Endothelial cell of umbilical vein (primary cell): ENCODE results near the gene UBASH3B. TPM values are rescaled to one million over a fixed set of nuclear protein-coding genes. Genes with fewer than 3 reads are reported as not detected.

Experiments used
- BruUV-seq: library from RNA; stranded (reverse); fragments of 400-500 nt; replicated peaks from 2 replicates; lab custom pipeline; 2021; lab: Mats Ljungman, UMichigan
- CTCF ChIA-PET: fragments of 300-600, 350-600 bp; sonication (Branson Sonifier 250); formaldehyde crosslinking; loops from one replicate; lab custom pipeline; 2021; ENCODE audit warnings: antibody characterized with exemption, inconsistent platforms; lab: Charles Lee
- POLR2A ChIA-PET: fragments of 300-600, 350-600 bp; sonication (Branson Sonifier 250); formaldehyde crosslinking; loops from one replicate; lab custom pipeline; 2021; ENCODE audit warnings: antibody characterized with exemption, inconsistent platforms; lab: Charles Lee
- DNase-seq: peaks from one replicate; pipeline ENCODE4 v3.0.0-alpha.2; 2011; ENCODE audit warnings: low read depth, low spot score
- FAIRE-seq: peaks from 2 replicates; lab custom pipeline; 2011; peaks lifted over from hg19 to GRCh38; lab: Jason Lieb, UNC
- H2AFZ ChIP-seq: 2 replicates; pipeline ENCODE4 v1.6.0; 2012; ENCODE audit warnings: low read depth, low read length, control low read depth, inconsistent platforms
- H3K27ac ChIP-seq: 2 replicates; pipeline ENCODE4 v1.5.1; 2011; ENCODE audit warnings: low read depth, mild to moderate bottlenecking, control low read depth, low read length, moderate library complexity; ENCODE audit not compliant: insufficient read depth
- H3K27me3 ChIP-seq, 2 experiments: 2 replicates each; pipeline versions ENCODE4 v1.6.0 to v1.6.1; 2011; ENCODE audit warnings: low read length in 2 of 2, mixed read lengths in 1 of 2; ENCODE audit not compliant: control insufficient read depth in 2 of 2, insufficient read depth in 2 of 2
- H3K36me3 ChIP-seq, 2 experiments: 2 replicates in 1 of 2; 3 replicates in 1 of 2; pipeline ENCODE4 v1.5.1; 2011; ENCODE audit warnings: low read length in 2 of 2, mild to moderate bottlenecking in 1 of 2, moderate library complexity in 1 of 2; ENCODE audit not compliant: control insufficient read depth in 2 of 2, insufficient read depth in 2 of 2; ENCODE audit errors: extremely low read depth in 1 of 2
- H3K4me1 ChIP-seq: 3 replicates; pipeline ENCODE4 v1.5.1; 2011; ENCODE audit warnings: mild to moderate bottlenecking, low read length; ENCODE audit not compliant: control insufficient read depth, insufficient read depth; ENCODE audit errors: extremely low read depth
- H3K4me2 ChIP-seq: 2 replicates; pipeline ENCODE4 v1.6.1; 2011; ENCODE audit warnings: low read length, control low read depth, mixed read lengths; ENCODE audit not compliant: insufficient read depth
- H3K4me3 ChIP-seq, 3 experiments: fragments of 200-600 bp in 1 of 3; sonication (generic), shearing (Covaris generic) in 1 of 3; replicated peaks in 1 of 3; 2 replicates each; pipeline ENCODE4 v1.5.1; 2011 to 2016; ENCODE audit warnings: control low read depth in 3 of 3, low read length in 3 of 3, mild to moderate bottlenecking in 2 of 3, inconsistent platforms in 1 of 3, low read depth in 1 of 3, moderate library complexity in 1 of 3; ENCODE audit not compliant: insufficient read depth in 1 of 3
- H3K79me2 ChIP-seq: 2 replicates; pipeline ENCODE4 v1.6.0; 2012; ENCODE audit warnings: low read length, inconsistent platforms; ENCODE audit not compliant: control insufficient read depth, insufficient read depth
- H3K9ac ChIP-seq: replicated peaks from 2 replicates; pipeline ENCODE3; 2011; ENCODE audit warnings: low read length, control low read depth; ENCODE audit not compliant: insufficient read depth; ENCODE audit errors: extremely low read depth
- H3K9me1 ChIP-seq: replicated peaks from 3 replicates; pipeline ENCODE4 v1.6.0; 2011; ENCODE audit warnings: mild to moderate bottlenecking, low read length; ENCODE audit not compliant: control insufficient read depth, insufficient read depth; ENCODE audit errors: extremely low read depth
- H3K9me3 ChIP-seq: replicated peaks from 2 replicates; pipeline ENCODE4 v1.5.1; 2012; ENCODE audit warnings: low read length, inconsistent platforms; ENCODE audit not compliant: control insufficient read depth, insufficient read depth
- H4K20me1 ChIP-seq: replicated peaks from 2 replicates; pipeline ENCODE3; 2011; ENCODE audit warnings: mild to moderate bottlenecking, low read length; ENCODE audit not compliant: control insufficient read depth, insufficient read depth; ENCODE audit errors: extremely low read depth
- EZH2 ChIP-seq: IDR thresholded peaks from 2 replicates; pipeline ENCODE4 v1.6.1; 2012; ENCODE audit warnings: borderline replicate concordance, low read depth, mild to moderate bottlenecking, moderate library complexity, low read length, inconsistent platforms; ENCODE audit not compliant: severe bottlenecking
- FOS ChIP-seq: IDR thresholded peaks from 2 replicates; pipeline ENCODE4 v1.6.1; 2011; ENCODE audit warnings: mild to moderate bottlenecking, low read length, moderate library complexity, borderline replicate concordance; ENCODE audit not compliant: insufficient read depth
- GATA2 ChIP-seq: IDR thresholded peaks from 2 replicates; pipeline ENCODE4 v1.7.0; 2011; ENCODE audit warnings: low read depth, mild to moderate bottlenecking, moderate library complexity, mixed read lengths, low read length; ENCODE audit not compliant: insufficient read length, insufficient read depth
- JUN ChIP-seq: IDR thresholded peaks from 2 replicates; pipeline ENCODE4 v1.6.1; 2011; ENCODE audit warnings: borderline replicate concordance, low read depth; ENCODE audit not compliant: insufficient read length, insufficient read depth
- MYC ChIP-seq: IDR thresholded peaks from one replicate; pipeline ENCODE4 v1.6.1; 2011; ENCODE audit warnings: mild to moderate bottlenecking, low read depth, low read length
- POLR2A ChIP-seq: IDR thresholded peaks from 2 replicates; pipeline ENCODE4 v1.6.1; 2012; ENCODE audit warnings: low read depth, mild to moderate bottlenecking, control low read depth, low read length
- POLR2AphosphoS5 ChIP-seq: IDR thresholded peaks from 2 replicates; pipeline ENCODE4 v1.6.1; 2012; ENCODE audit warnings: low read depth, mild to moderate bottlenecking, control low read depth, low read length, moderate library complexity; ENCODE audit not compliant: insufficient read depth
- dilution Hi-C: fragments of 300-500 bp; cut with MboI; formaldehyde crosslinking; loops from one replicate; pipeline ENCODE4 v1.15.0; 2019; ENCODE audit warnings: low sequenced_read_pairs; ENCODE audit not compliant: extremely low pct_ligation_motif_present
- intact Hi-C: fragments of 100-400 bp; cut with micrococcal nuclease; formaldehyde crosslinking; loops from one replicate; pipeline ENCODE4 v1.10.0; 2022
- polyA plus RNA-seq, 4 experiments: library from polyadenylated mRNA; depleted of rRNA in 3 of 4; stranded (reverse) in 3 of 4; unstranded in 1 of 4; fragments of >200 nt; gene quantifications; 2 replicates each; pipeline versions ENCODE4 v1.2.1 to v1.2.3, GENCODE V29; 2011 to 2012; ENCODE audit warnings: missing spikeins in 1 of 4
- total RNA-seq: library from RNA; stranded (reverse); gene quantifications from 2 replicates; pipeline ENCODE4 v1.2.3, GENCODE V29; 2021
- TF ChIP-seq, protein P1 (sequence below): IDR thresholded peaks from 2 replicates; pipeline ENCODE4 v1.6.1; 2011; ENCODE audit not compliant: insufficient read depth, insufficient read length
- TF ChIP-seq, protein P2 (sequence below), 2 donors: IDR thresholded peaks; 1 replicate in 1 of 2; 2 replicates in 1 of 2; pipeline ENCODE4 v1.5.1; 2011; ENCODE audit warnings: low read length in 2 of 2, mild to moderate bottlenecking in 2 of 2, moderate library complexity in 2 of 2, control low read depth in 1 of 2, inconsistent platforms in 1 of 2, low read depth in 1 of 2; ENCODE audit not compliant: insufficient read depth in 1 of 2; ENCODE audit errors: extremely low read depth in 1 of 2

The UBASH3B gene
- total and polyA plus RNA-seq, 2 donors (not counting 3 experiments of a cell fraction or from before 2014, with no cell fraction given), result 23.7 to 38.1 TPM

DNA sequence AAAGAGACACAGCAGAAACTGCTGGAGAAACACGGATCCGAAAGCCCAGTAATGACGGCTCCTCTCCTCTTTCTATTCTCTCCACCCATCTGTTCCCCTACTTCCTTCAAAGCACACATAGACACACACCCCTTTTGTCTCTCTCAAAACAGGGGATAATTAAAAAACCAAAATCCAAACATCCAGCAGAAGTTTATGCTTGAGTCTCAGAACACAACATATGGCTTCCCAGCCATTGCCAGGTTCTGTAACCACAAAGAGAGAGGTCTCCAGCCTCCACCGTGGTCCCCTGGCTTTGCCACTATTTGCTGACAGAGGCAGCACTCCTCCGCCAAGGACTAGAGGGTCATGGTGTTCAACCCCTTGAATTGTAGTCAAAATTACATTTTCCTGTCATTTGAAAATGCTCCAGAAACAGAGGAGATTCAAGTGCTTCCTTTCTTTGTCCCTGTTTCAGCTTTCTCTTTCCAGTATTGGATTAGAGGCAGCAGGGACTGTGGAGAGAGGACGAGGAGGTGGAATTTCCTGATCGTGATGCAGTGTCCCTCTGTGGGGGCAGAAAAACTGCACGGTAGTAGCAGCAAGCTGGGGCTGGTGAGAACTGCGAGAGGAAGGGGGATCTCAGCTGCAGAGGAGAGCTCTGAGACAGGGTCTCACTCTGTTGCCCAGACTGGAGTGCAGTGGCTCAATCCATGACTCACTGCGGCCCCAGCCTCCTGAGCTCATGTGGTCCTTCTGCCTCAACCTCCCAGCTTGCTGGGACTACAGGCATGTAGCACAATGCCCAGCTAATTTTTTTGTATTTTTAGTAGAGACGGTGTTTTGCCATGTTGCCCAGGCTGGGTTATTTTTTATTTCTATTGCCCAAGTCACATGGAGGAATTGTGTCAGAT, 60.3 kb downstream of the UBASH3B start:
- Histone ChIP-seq H3K9me3 (no peaks in the 10 kb centered on the region), H3K79me2 (no peaks in the 10 kb centered on the region), H3K4me2 (no peak overlapping the region), H4K20me1 (no peaks in the 10 kb centered on the region), H2AFZ (no peak overlapping the region), H3K9ac (peak overlapping the region; percentile 0), H3K27me3 (no peaks in the 10 kb centered on the region), H3K4me3 (no peak overlapping the region), H3K9me1 (no peaks in the 10 kb centered on the region), H3K27ac (no peak overlapping the region), H3K4me1 (peaks cover 32% of the 10 kb centered on the region), H3K36me3 (no peaks in the 10 kb centered on the region)
- intact Hi-C loops, result no loop called here
- peak; percentile 58 for DNase-seq
- dilution Hi-C loops, result no loop called here
- TF ChIP-seq MYC, result no peak
- TF ChIP-seq GATA2, result no peak
- TF ChIP-seq, protein P1, sequence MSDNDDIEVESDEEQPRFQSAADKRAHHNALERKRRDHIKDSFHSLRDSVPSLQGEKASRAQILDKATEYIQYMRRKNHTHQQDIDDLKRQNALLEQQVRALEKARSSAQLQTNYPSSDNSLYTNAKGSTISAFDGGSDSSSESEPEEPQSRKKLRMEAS, result no peak
- no peak for TF ChIP-seq JUN
- TF ChIP-seq FOS, result no peak
- TF ChIP-seq, protein P2, sequence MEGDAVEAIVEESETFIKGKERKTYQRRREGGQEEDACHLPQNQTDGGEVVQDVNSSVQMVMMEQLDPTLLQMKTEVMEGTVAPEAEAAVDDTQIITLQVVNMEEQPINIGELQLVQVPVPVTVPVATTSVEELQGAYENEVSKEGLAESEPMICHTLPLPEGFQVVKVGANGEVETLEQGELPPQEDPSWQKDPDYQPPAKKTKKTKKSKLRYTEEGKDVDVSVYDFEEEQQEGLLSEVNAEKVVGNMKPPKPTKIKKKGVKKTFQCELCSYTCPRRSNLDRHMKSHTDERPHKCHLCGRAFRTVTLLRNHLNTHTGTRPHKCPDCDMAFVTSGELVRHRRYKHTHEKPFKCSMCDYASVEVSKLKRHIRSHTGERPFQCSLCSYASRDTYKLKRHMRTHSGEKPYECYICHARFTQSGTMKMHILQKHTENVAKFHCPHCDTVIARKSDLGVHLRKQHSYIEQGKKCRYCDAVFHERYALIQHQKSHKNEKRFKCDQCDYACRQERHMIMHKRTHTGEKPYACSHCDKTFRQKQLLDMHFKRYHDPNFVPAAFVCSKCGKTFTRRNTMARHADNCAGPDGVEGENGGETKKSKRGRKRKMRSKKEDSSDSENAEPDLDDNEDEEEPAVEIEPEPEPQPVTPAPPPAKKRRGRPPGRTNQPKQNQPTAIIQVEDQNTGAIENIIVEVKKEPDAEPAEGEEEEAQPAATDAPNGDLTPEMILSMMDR (IDR thresholded peaks at IDR 0.05; ENCODE audit: extremely low read depth in 1 of 2, insufficient read depth in 1 of 2, low read depth in 1 of 2, low read length in 2 of 2), result no peak
- no peak for TF ChIP-seq POLR2A
- TF ChIP-seq POLR2AphosphoS5, result no peak
- TF ChIP-seq EZH2, result no peak
- no TSS peak for BruUV-seq
- ChIA-PET POLR2A (interaction anchor here (0.6 to 1.1 kb wide), 2 partner anchors 60 to 246 kb away, joined by 3 read pairs; partner anchors contain the start of gene UBASH3B), CTCF (interaction anchor here (1.0 to 1.9 kb wide), 5 partner anchors 17 to 87 kb away, joined by 3 to 8 read pairs (median 3); no protein-coding TSS in a partner anchor)
- FAIRE-seq, result peak; percentile 53
